ENCODE measurements around the gene CEP126. TPM values are rescaled to one million over a fixed set of nuclear protein-coding genes. Genes with fewer than 3 reads are reported as not detected.

CEP126 gene, protein sequence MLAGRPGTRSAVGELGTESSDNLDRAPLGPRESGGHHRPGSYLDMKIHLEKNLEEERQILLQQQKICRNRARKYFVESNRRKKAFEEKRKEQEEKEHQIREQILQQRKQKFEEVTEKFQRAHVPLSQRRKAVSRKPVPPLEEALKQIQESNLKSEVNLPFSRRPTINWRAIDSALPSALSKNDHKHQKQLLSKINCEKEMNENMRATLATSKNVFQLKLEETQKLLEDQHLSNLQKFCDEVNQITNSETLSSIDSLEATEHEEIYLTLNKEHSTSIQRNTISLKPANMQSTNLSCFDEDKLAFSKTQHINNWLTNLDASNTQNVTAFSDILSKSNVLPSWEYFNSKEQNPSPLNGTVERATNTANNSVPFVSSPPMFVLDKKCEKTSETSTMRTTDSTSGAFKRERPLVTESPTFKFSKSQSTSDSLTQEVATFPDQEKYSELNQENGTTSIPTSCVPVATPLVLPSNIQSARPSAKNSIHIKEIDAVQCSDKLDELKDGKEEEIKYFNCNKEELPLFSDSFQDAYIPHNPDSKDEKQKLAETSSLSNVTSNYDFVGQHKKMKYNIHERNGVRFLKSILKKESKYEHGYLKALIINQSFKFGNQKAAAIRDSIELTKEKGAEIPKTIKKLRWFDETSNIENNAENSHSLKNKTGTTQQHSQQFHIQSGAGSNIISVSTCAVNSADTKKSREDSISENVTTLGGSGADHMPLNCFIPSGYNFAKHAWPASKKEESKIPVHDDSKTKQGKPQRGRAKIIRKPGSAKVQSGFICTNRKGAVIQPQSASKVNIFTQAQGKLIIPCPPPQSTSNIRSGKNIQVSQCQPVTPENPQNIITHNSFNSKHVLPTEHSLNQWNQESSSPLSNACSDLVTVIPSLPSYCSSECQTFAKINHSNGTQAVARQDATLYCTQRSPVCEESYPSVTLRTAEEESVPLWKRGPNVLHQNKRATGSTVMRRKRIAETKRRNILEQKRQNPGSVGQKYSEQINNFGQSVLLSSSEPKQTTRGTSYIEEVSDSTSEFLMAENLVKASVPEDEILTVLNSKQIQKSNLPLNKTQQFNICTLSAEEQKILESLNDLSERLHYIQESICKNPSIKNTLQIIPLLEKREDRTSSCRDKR
- polyA plus RNA-seq (2013, experiment 1 of 2; ENCODE audit: insufficient read length) = 2.5 TPM
- 3.5 TPM for polyA plus RNA-seq (2013, experiment 2 of 2; ENCODE audit: insufficient read length)

- DNase-seq = peak; percentile 93
Observed at GRCh38 chr11:101914738-101915426, at the start of gene CEP126. TSS of gene CEP126 (plus strand) at chr11:101915010. CDS start at chr11:101915285, 275 bp downstream.

GRCh38 chr11:101866619-101867491 is 48.0 kb upstream of the CEP126 start:
- peak; percentile 61 for DNase-seq

DNA sequence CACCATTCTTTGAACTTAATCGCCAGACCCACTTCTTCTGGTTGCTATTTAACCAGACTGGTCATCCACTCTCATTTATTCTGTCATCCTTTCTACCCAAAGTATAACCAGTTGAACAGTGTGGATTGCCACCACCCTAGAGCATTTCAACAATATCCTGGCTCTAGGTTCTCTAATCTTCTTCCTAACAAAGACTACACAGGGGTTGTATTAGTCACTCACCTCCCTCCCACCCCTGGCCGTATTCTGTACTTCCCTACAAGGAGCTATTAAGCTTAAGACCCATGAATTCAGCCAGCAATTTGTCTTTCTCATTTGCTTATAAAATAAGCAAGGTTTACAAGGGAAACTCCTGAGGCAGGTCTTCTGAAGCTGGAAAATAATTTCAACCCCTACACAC is 46.9 kb upstream of the CEP126 start:
- DNase-seq = peak; percentile 21

GRCh38 chr11:101870510-101870909 is 44.3 kb upstream of the CEP126 start:
- peak; percentile 67 for DNase-seq

- DNase-seq = peak; percentile 37
Observed at GRCh38 chr11:101872171-101872882, 42.5 kb upstream of the CEP126 start.

- peak; percentile 72 for DNase-seq
Observed at GRCh38 chr11:101880222-101880621, 34.6 kb upstream of the CEP126 start.

GRCh38 chr11:101881586-101881985 is 33.2 kb upstream of the CEP126 start:
- no peak for DNase-seq

DNA sequence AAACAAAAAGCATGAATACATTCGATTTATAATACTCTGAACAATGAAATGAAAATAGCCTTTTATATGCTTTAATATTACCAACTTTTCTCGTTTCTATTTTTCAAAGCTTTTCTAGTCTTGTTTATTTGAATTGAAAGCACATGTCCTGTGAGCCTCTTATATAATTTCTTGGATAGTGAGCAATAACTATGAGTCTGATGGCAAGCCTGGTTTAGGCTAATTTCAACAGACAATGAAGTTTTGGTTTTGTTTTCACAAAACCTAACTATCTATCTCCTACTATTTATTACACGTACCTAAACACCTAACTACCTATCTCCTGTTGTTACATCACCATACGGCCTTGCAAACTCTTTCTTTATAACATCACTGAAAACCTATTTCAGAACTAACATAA is 29.2 kb upstream of the CEP126 start:
- no peak for DNase-seq

GRCh38 chr11:101889767-101890166 is 25.0 kb upstream of the CEP126 start:
- DNase-seq = no peak

DNA sequence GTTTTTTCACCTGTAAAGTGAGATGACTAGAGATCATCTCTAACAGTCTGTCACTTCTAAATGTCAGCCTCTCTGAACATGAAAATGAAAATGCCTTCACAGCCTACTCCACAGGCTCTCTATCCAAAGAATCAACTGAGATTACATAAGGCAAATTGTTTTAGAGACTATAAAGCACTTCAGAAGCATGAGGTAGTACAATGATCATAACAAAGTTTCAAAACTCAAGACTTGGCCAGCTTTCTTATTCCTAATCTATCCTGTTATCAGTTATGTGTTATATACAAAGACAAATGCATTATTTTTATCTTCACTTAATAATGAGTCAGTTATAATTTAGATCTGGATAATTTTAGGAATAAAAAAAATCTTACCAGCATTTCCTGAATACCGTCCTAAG is 20.3 kb upstream of the CEP126 start:
- no peak for DNase-seq

GRCh38 chr11:101907815-101908214 is 7.0 kb upstream of the CEP126 start:
- no peak for DNase-seq

DNA sequence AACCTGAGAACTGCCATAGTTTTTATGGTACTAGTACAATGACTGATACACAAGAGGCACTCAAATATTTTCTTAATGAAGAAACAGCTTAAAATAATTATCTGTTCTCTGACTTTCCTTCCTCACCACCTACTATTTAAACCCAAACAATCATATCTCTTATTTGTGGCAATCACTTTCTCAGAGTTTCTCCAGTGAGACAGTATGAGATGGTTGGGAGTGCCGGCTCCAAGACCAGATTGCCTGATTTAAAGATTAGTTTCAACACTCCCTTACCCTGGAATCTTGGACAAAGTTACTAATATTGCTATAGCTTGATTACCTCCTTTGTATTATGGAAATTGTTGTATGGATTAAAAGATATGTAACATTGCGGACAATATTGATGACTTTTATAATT is 5.7 kb upstream of the CEP126 start:
- no peak for DNase-seq

DNA sequence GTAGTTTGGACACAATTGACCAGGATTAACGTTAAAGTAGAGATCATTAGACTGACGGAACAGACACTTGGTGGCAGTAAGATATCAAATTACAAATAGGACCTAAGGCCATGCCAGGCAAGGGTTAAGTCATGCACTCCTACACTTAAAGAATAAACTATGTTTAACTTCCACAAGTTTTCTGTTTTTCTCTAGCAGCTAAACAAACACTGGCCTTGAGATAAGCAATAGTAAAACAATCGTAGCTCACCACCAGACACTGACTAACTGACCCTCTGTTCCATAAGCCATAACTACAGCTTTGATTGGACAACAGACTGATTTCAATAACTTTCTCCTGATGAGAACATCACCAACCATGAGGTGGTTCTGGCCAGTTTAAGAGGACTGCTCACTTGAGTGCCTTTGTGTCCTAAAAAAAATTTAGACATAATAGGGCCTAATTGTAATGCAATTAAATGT is 2.0 kb upstream of the CEP126 start:
- no peak for DNase-seq

- no peak for DNase-seq
Observed at GRCh38 chr11:101913656-101914055, 1.2 kb upstream of the CEP126 start.

DNA sequence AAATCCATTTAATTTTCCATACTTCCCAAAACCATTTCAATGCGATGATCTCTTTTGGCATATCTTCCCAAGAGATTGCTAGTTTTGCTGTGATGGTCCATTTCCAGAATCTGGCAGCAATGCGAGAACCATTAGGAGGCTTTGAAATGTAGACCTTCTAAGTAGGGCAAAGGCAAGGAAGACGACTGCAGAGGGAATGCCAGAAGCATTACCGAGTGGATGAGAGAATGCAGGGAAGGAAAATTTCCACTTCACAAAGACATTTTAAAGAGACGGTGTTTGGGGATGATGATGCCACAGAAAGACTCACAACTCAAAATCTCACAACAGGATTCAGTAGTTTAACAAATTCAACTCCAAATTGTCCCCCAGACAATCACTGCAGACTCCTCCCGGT is 471 bp upstream of the CEP126 start:
- peak; percentile 36 for DNase-seq

DNA sequence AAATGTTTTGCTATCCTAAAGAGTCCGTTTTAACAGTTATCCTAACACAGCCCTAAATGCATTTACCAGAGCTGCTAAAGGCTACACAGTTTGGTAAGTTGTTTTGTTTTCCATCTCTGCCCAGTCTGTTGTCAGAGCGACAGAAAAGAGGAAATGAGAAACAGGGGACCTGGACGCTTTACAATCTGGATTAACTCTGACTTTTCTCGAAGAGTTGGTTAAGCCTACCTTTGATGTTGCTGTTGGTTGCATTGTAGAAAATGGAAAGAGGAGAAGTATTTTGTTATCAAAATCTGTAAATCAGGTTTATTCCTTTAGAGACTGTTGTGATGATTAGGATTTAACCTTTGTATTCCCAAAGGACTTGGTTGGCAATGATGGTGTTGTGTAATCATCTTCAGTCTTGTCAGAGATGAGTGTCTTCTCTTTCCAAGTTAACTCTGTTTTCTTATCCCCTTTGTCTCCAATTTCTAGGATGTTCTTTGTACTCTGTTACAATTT is 1.0 kb downstream of the CEP126 start:
- DNase-seq = peak; percentile 9

- no peak for DNase-seq
Observed at GRCh38 chr11:101916422-101916821, 1.6 kb downstream of the CEP126 start, which contains the start of gene ANGPTL5. TSS of gene ANGPTL5 (minus strand) at chr11:101916522. CDS start at chr11:101907909, 8,613 bp downstream.

- no peak for DNase-seq
Observed at GRCh38 chr11:101917226-101917625, 2.4 kb downstream of the CEP126 start.

DNA sequence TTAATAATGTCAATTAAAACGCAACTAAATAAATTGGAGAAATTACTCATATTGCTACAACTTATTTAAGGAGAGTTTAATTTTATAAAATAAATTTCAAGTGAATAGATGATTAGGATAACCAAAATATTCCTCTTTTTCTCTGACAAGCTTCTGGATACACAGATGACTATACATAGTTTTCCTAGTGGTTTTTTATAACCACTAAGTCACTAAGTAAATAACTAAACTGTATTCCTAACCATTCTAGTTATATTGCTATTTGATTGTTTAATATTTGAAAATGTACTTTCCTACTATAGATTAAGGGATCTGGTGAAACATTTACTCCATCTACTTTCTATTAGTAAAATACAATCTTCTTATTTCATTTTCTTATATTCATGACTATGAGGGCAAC is 6.2 kb downstream of the CEP126 start:
- DNase-seq = no peak

GRCh38 chr11:101923554-101923953 is 8.7 kb downstream of the CEP126 start:
- DNase-seq = no peak
